Adrenal gland (tissue), 12 donors: Measurements from ENCODE around the gene FOXN3. TPM values are rescaled to one million over a fixed set of nuclear protein-coding genes. Genes with fewer than 3 reads are reported as not detected.
A peak's percentile ranks its signal among the peaks of the same experiment; 100 is the strongest.

Source experiments
- DNase-seq, 7 donors: peaks; one replicate each; pipeline ENCODE4 v3.0.0-alpha.2; 2019 to 2020
- H3K27ac ChIP-seq, 5 donors: fragments of 200-600 bp; sonication (generic) in 4 of 5; 1 replicate in 3 of 5; 2 replicates in 2 of 5; pipeline versions ENCODE4 v1.5.1 to v1.8.0; 2016 to 2020; ENCODE audit warnings: mild to moderate bottlenecking in 1 of 5
- H3K27me3 ChIP-seq: fragments of 200-600 bp; 2 replicates; pipeline ENCODE4 v1.8.0; 2021
- H3K36me3 ChIP-seq, 2 donors: fragments of 200-600 bp; replicated peaks in 1 of 2; 1 replicate in 1 of 2; 2 replicates in 1 of 2; pipeline versions ENCODE4 v1.5.1 to v1.8.0; 2018 to 2022
- H3K4me1 ChIP-seq, 2 donors: fragments of 200-600 bp; replicated peaks in 1 of 2; 1 replicate in 1 of 2; 2 replicates in 1 of 2; pipeline versions ENCODE4 v1.5.1 to v1.8.0; 2018 to 2021
- H3K4me3 ChIP-seq, 4 donors: fragments of 200-600 bp; sonication (generic) in 3 of 4; one replicate each; pipeline ENCODE4 v1.5.1; 2016 to 2018
- H3K9me3 ChIP-seq, 3 donors: fragments of 200-600 bp; sonication (generic) in 1 of 3; replicated peaks in 1 of 3; 1 replicate in 2 of 3; 2 replicates in 1 of 3; pipeline versions ENCODE4 v1.5.1 to v1.8.0; 2016 to 2021
- POLR2A ChIP-seq, 2 donors: fragments of 450-650 bp; IDR thresholded peaks; one replicate each; pipeline ENCODE4 v1.6.1; 2017; ENCODE audit warnings: antibody characterized with exemption in 2 of 2, mild to moderate bottlenecking in 2 of 2, moderate library complexity in 1 of 2
- WGBS, 4 donors: extraction: QIAGEN DNeasy Blood & Tissue Kit in 2 of 4; methylation state at CpG; one replicate each; pipeline versions ENCODE4 v1.1.5 to v1.1.7; 2013 to 2017; 5-methylcytosine and 5-hydroxymethylcytosine counted together
- intact Hi-C, 2 donors: fragments of 100-400 bp; cut with DNase I; formaldehyde crosslinking; loops; one replicate each; pipeline versions ENCODE4 v1.14.1 to v1.15.0; 2022 to 2023
- polyA plus RNA-seq, 3 donors: library from polyadenylated mRNA; stranded (reverse); fragments of 200-250 nt in 2 of 3; fragments of 350-450 nt in 1 of 3; fragmentation: Illumina TruSeq in 1 of 3; extraction: RNeasy Lipid Tissue Mini Kit (QIAGEN cat#74804) in 1 of 3; gene quantifications; one replicate each; pipeline ENCODE4 v1.2.3, GENCODE V29; 2013 to 2014
- total RNA-seq, 9 donors: library from RNA; depleted of rRNA in 4 of 9; stranded (reverse); fragments of >200 nt in 4 of 9; fragments of 120-200 nt in 1 of 9; fragmentation: NEBNext Ultra II Directional in 1 of 9; extraction: Animal tissue kit (Norgen Biotek cat#: 25700) in 1 of 9; gene quantifications; one replicate each; pipeline versions ENCODE4 v1.1.0 to v1.2.4, GENCODE V29; 2013 to 2023
- TF ChIP-seq, protein P1 (sequence below), 6 experiments: fragments of 450-650 bp in 4 of 6; fragments of 200-600 bp in 2 of 6; sonication (generic) in 1 of 6; IDR thresholded peaks; 1 replicate in 5 of 6; 2 replicates in 1 of 6; pipeline versions ENCODE4 v1.5.1 to v1.8.0; 2016 to 2021; ENCODE audit warnings: antibody characterized with exemption in 6 of 6, mild to moderate bottlenecking in 2 of 6, moderate library complexity in 1 of 6
- donor health status: healthy with polysubstance abuse.
- donor health status: Bipolar disorder and iron deficiency.
- donor health status: DM: yes; HTN: yes; CAD: no.
- donor health status: DM: no; HTN: no; CAD: no.
- donor health status: DM: no; HTN: no; CAD: no.
- donor health status: DM: yes; HTN: yes; CAD: no.

Gene FOXN3
- total and polyA plus RNA-seq, 12 donors, result 10.7 to 131 (median 96.8) TPM

- intact Hi-C loops, result no loop called here
- Histone ChIP-seq H3K27me3 (no peaks in the 10 kb centered on the region), H3K4me1 (peaks cover 9 to 41% of the 10 kb centered on the region in 2 donors), H3K27ac (no peak overlapping the region), H3K36me3 (no peaks in the 10 kb centered on the region), H3K4me3 (no peak overlapping the region), H3K9me3 (no peaks in the 10 kb centered on the region)
- TF ChIP-seq POLR2A (IDR thresholded peaks at IDR 0.05), result no peak
- TF ChIP-seq, protein P1, sequence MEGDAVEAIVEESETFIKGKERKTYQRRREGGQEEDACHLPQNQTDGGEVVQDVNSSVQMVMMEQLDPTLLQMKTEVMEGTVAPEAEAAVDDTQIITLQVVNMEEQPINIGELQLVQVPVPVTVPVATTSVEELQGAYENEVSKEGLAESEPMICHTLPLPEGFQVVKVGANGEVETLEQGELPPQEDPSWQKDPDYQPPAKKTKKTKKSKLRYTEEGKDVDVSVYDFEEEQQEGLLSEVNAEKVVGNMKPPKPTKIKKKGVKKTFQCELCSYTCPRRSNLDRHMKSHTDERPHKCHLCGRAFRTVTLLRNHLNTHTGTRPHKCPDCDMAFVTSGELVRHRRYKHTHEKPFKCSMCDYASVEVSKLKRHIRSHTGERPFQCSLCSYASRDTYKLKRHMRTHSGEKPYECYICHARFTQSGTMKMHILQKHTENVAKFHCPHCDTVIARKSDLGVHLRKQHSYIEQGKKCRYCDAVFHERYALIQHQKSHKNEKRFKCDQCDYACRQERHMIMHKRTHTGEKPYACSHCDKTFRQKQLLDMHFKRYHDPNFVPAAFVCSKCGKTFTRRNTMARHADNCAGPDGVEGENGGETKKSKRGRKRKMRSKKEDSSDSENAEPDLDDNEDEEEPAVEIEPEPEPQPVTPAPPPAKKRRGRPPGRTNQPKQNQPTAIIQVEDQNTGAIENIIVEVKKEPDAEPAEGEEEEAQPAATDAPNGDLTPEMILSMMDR (IDR thresholded peaks at IDR 0.05), result no peak
- 92 to 100% (median 99%) methylated on average over 2 of the region's 2 CpGs for WGBS, 4 donors
- no peak for DNase-seq
Measured at GRCh38 chr14:89400529-89400928, 16.5 kb downstream of the FOXN3 start.

- Histone ChIP-seq H3K9me3 (no peaks in the 10 kb centered on the region), H3K27ac (peak overlapping the region in 3 of 5 donors; percentile 26 to 73 (median 68)), H3K36me3 (no peaks in the 10 kb centered on the region), H3K4me3 (no peak overlapping the region), H3K4me1 (peaks cover 9 to 48% of the 10 kb centered on the region in 2 donors), H3K27me3 (no peaks in the 10 kb centered on the region)
- WGBS, 4 donors, result 21 to 32% (median 28%) methylated on average over 10 of the region's 10 CpGs
- intact Hi-C loops, result no loop called here
- TF ChIP-seq, protein P1 (IDR thresholded peaks at IDR 0.05), result no peak
- TF ChIP-seq POLR2A (IDR thresholded peaks at IDR 0.05), result no peak
- DNase-seq, result peak in 5 of 7 donors; percentile 51 to 58 (median 55)
Measured at GRCh38 chr14:89399594-89400068, 17.4 kb downstream of the FOXN3 start.

GRCh38 chr14:89399157-89399556 lies 17.9 kb downstream of the FOXN3 start:
- Histone ChIP-seq H3K9me3 (no peaks in the 10 kb centered on the region), H3K27me3 (no peaks in the 10 kb centered on the region), H3K4me1 (peaks cover 9 to 48% of the 10 kb centered on the region in 2 donors), H3K36me3 (no peaks in the 10 kb centered on the region), H3K4me3 (no peak overlapping the region), H3K27ac (peak overlapping the region in 3 of 5 donors; percentile 26 to 73 (median 68))
- no peak for TF ChIP-seq POLR2A (IDR thresholded peaks at IDR 0.05)
- TF ChIP-seq, protein P1 (IDR thresholded peaks at IDR 0.05), result no peak
- WGBS, 4 donors, result 41 to 56% (median 48%) methylated on average over 7 of the region's 7 CpGs
- intact Hi-C loops, result no loop called here
- DNase-seq, result peak in 3 of 7 donors; percentile 32 to 54 (median 41)

DNA sequence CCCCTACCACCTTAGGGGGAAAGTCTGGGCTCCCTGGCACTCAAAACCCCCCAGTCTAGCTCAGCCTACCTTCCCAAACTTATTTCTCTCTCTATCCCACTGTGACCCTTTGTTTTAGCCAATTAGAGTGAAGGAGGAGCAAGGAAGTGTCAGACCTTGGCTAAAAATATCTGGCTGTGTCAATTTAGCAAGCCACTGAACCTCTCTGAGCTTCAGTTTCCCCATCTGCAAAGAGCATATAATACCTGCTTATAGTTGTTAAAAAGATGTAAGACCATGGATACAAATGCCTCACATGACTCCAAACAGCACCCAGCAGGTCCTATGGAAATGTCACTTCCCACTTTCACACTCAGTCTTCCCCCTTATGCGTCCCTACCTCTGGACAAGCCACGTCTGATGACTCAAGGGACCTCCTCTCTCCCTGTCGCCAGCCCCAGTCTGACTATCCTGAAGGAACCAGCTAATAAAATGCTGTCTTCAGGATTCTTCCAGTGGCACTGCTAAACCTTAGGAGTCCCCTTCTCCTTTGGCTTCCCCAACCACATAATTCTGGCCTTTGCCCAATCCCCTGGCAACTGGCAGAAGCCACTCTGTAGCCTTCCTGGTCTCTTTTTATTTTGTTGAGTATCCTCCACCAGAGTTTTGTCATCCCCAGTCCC lies 19.3 kb downstream of the FOXN3 start:
- Histone ChIP-seq H3K4me1 (peaks cover 9 to 48% of the 10 kb centered on the region in 2 donors), H3K27me3 (no peaks in the 10 kb centered on the region), H3K27ac (peak overlapping the region in 1 of 5 donors; percentile 7), H3K9me3 (no peaks in the 10 kb centered on the region), H3K36me3 (no peaks in the 10 kb centered on the region), H3K4me3 (no peak overlapping the region)
- 65 to 79% (median 68%) methylated on average over 3 of the region's 3 CpGs for WGBS, 4 donors
- peak in 1 of 7 donors; percentile 22 for DNase-seq
- TF ChIP-seq POLR2A (IDR thresholded peaks at IDR 0.05), result no peak
- TF ChIP-seq, protein P1 (IDR thresholded peaks at IDR 0.05), result no peak
- intact Hi-C loops, result no loop called here
